Right atrium auricular region (tissue), 2 donors: Measurements from ENCODE around the gene PSORS1C1. TPM values are rescaled to one million over a fixed set of nuclear protein-coding genes. Genes with fewer than 3 reads are reported as not detected.
A peak's percentile ranks its signal among the peaks of the same experiment; 100 is the strongest.
"Not testable (repeated sequence)": the region's sequence is repeated elsewhere in the genome, so short reads cannot be mapped to it uniquely, and the experiment has no call there.

Experiments
- DNase-seq: peaks from one replicate; pipeline ENCODE4 v3.0.0-alpha.2; 2019; ENCODE audit warnings: low spot score
- H3K27ac ChIP-seq, 2 donors: fragments of 200-600 bp; sonication (generic); 1 replicate in 1 of 2; 2 replicates in 1 of 2; pipeline ENCODE4 v1.5.1; 2016 to 2019
- H3K27me3 ChIP-seq, 2 donors: fragments of 200-600 bp; sonication (generic); one replicate each; pipeline versions ENCODE4 v1.5.1 to v1.6.0; 2017 to 2019
- H3K36me3 ChIP-seq: fragments of 200-600 bp; sonication (generic); one replicate; pipeline ENCODE4 v1.5.1; 2016
- H3K4me1 ChIP-seq, 2 donors: fragments of 200-600 bp; sonication (generic); one replicate each; pipeline versions ENCODE4 v1.5.1 to v1.6.0; 2017 to 2019
- H3K4me3 ChIP-seq, 2 donors: fragments of 200-600 bp; sonication (generic); 1 replicate in 1 of 2; 2 replicates in 1 of 2; pipeline ENCODE4 v1.5.1; 2017 to 2019; ENCODE audit warnings: mild to moderate bottlenecking in 1 of 2, moderate library complexity in 1 of 2
- H3K9me3 ChIP-seq, 2 donors: fragments of 200-600 bp; sonication (generic); one replicate each; pipeline ENCODE4 v1.5.1; 2019
- CTCF ChIP-seq, 2 donors: fragments of 200-600 bp; sonication (generic); IDR thresholded peaks; one replicate each; pipeline ENCODE4 v1.5.1; 2019; ENCODE audit warnings: antibody characterized with exemption in 2 of 2
- total RNA-seq, 2 donors: library from RNA; depleted of rRNA; stranded (reverse); fragments of >200 nt; gene quantifications; one replicate each; pipeline ENCODE4 v1.1.0, GENCODE V29; 2016

The PSORS1C1 gene
- 1 to 10 TPM in 1 of 2 donors, under 1 TPM in 1; 0.33 to 1.5 TPM for total RNA-seq

- TF ChIP-seq CTCF (IDR thresholded peaks at IDR 0.05): no peak
- peak within 1 kb of the TSS; percentile 60 to 66 for H3K27ac ChIP-seq
- H3K36me3 ChIP-seq: no peaks in the 10 kb centered on the region
- H3K4me3 ChIP-seq: peak within 1 kb of the TSS; percentile 3 to 22
- no peaks in the 10 kb centered on the region for H3K27me3 ChIP-seq
- DNase-seq: peak; percentile 90
- H3K9me3 ChIP-seq: no peaks in the 10 kb centered on the region
- peaks cover 0 to 31% of the 10 kb centered on the region in 2 donors for H3K4me1 ChIP-seq
These were observed at the start of gene PSORS1C1 for GRCh38 chr6:31114541-31114878. Gene PSORS1C1 (plus strand): TSS chr6:31114800. CDS start chr6:31129633, 14,833 bp downstream.

- Histone ChIP-seq H3K27ac (no peak overlapping the region), H3K4me3 (no peak overlapping the region), H3K9me3 (no peaks in the 10 kb centered on the region), H3K4me1 (no peaks in the 10 kb centered on the region), H3K36me3 (no peaks in the 10 kb centered on the region), H3K27me3 (no peaks in the 10 kb centered on the region)
- no peak for TF ChIP-seq CTCF (IDR thresholded peaks at IDR 0.05)
- DNase-seq: no peak
These were observed 49.0 kb upstream of the PSORS1C1 start for GRCh38 chr6:31065556-31065955.

GRCh38 chr6:31067028-31067427 lies 47.6 kb upstream of the PSORS1C1 start:
- H3K27ac ChIP-seq, H3K36me3 ChIP-seq, H3K27me3 ChIP-seq, DNase-seq, H3K4me1 ChIP-seq, H3K4me3 ChIP-seq, H3K9me3 ChIP-seq: not testable (repeated sequence)

GRCh38 chr6:31067891-31068668 lies 46.5 kb upstream of the PSORS1C1 start:
- not testable (repeated sequence) for H3K9me3 ChIP-seq

GRCh38 chr6:31068669-31069340 lies 45.8 kb upstream of the PSORS1C1 start:
- peak; percentile 77 for DNase-seq
- H3K9me3 ChIP-seq: no peaks in the 10 kb centered on the region
- H3K27ac ChIP-seq: no peak overlapping the region
- H3K27me3 ChIP-seq: no peaks in the 10 kb centered on the region
- H3K4me1 ChIP-seq: peaks cover 0 to 5% of the 10 kb centered on the region in 2 donors
- no peaks in the 10 kb centered on the region for H3K36me3 ChIP-seq
- TF ChIP-seq CTCF (IDR thresholded peaks at IDR 0.05): peak; percentile 78 to 91
- H3K4me3 ChIP-seq: no peak overlapping the region

More at GRCh38 chr6:31067891-31068668, 46.5 kb upstream of the PSORS1C1 start:
- H3K36me3 ChIP-seq, H3K4me1 ChIP-seq, H3K27me3 ChIP-seq, H3K27ac ChIP-seq, DNase-seq, H3K4me3 ChIP-seq: not testable (repeated sequence)

GRCh38 chr6:31070711-31071197 lies 43.8 kb upstream of the PSORS1C1 start:
- Histone ChIP-seq H3K27ac (no peak overlapping the region), H3K4me1 (peaks cover 0 to 5% of the 10 kb centered on the region in 2 donors), H3K27me3 (no peaks in the 10 kb centered on the region), H3K9me3 (no peaks in the 10 kb centered on the region), H3K36me3 (no peaks in the 10 kb centered on the region), H3K4me3 (no peak overlapping the region)
- DNase-seq: no peak
- peak in 1 of 2 donors; percentile 65 for TF ChIP-seq CTCF (IDR thresholded peaks at IDR 0.05)
